ENCODE measurements around the gene CPNE5.

DNA sequence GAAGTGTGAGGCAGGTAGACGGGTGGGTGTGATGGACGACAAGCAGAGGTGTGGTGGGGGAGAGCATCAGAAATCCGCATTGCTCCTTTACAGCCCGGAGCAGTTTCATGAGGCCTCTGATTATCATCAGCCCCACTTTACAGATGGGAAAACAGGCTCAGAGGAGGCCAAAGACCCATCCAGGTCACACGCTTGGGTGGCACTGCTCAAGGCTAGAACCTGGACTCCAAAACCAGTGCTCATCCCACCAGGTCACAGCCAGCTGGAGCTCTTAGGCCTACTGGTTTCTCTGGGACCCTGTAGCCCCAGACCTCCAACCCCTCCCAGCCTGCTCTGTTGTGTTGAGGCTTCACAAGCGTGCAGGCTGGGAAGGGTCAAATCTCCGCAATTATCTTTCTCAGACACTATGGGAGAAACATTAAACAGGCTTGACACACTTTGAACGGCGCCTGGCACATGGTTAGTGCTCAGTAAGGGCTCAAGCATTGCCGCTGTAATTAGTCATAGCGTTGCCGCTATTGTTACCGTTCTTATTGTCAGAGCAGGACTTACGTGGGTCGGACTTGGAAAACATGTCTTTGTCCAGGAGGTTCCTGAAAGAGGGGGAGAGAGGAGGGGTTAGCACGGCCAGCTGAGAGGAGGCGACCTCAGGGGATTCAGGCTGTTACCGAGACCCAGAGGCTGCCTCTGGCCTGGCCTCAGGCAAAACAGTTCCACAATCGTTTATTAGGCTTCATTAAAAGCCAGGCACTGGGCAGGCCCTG, 16.6 kb downstream of the CPNE5 start:
- no peak for TF ChIP-seq CTCF (IDR thresholded peaks at IDR 0.05)
- no peak for TF ChIP-seq POLR2A (IDR thresholded peaks at IDR 0.05)
